ENCODE data around the gene FBXO36.
A peak's percentile ranks its signal among the peaks of the same experiment; 100 is the strongest.
"Not testable (repeated sequence)": the region's sequence is repeated elsewhere in the genome, so short reads cannot be mapped to it uniquely, and the experiment has no call there.

The FBXO36 gene

DNA sequence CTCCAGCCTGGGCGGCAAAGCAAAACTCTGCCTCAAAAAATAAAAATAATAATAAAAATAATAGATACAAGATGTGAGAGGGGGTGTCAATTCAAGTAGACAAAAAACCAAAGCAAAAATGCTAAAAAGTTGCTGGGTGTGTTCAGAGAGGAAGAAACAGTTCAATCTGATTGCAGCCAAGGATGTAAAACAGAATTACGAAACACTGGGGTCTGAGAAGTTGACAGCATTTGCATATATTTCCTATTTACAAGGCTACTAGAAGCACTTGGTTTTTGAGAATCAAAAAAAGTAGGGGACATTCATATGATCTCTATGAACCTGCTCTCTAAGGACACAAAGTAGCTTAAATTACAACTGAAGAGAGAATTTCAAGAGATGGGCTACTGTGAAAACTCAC, 8.1 kb upstream of the FBXO36 start:
- DNase-seq = no peak

DNA sequence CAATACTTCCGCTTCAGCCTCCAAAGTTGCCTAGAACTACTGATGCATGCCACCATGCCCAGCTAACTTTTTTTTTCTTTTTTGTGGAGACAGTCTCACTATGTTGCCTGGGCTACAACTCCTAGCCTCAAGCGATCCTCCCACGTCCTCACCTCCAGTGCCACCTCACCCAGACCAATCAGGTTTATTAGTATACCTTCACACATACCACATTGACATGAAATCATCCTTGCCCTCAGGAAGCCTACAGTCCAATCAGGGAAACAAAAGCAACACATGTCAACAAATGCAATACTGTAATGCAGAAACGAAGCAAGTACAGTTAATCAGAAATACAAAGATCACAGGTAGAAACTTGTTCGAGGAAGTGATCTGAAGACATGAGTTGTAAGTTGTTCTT, 4.5 kb upstream of the FBXO36 start:
- no peak for DNase-seq

DNA sequence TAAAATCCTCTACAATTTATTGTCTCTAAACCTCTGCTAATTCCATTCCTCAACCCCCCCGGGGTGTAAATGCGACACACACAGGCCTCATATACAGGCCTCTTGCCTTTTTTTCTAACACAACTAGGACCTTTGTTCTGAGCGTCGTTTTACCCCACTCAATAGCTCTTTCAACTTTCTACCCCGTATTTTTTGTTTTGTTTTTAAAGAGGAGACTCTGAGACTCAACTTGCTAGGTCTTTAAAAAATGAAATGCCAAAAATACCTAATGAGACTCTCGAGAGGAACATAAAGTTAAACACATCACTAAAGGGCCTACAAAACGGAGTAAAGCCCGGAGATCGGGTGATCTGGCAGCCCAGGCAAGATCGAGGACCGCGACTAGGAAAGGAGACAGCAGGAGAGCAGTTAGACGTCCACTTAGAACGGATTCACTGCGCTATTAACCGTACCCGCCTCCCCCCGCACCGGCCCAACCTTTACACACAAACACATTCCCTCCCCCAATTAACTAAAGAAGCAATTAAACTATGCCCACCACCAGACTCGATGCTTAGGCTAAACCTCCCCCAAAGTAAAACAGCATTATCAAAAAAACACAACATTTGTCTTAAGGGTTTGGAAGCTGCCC, 2.2 kb upstream of the FBXO36 start:
- DNase-seq = no peak

DNA sequence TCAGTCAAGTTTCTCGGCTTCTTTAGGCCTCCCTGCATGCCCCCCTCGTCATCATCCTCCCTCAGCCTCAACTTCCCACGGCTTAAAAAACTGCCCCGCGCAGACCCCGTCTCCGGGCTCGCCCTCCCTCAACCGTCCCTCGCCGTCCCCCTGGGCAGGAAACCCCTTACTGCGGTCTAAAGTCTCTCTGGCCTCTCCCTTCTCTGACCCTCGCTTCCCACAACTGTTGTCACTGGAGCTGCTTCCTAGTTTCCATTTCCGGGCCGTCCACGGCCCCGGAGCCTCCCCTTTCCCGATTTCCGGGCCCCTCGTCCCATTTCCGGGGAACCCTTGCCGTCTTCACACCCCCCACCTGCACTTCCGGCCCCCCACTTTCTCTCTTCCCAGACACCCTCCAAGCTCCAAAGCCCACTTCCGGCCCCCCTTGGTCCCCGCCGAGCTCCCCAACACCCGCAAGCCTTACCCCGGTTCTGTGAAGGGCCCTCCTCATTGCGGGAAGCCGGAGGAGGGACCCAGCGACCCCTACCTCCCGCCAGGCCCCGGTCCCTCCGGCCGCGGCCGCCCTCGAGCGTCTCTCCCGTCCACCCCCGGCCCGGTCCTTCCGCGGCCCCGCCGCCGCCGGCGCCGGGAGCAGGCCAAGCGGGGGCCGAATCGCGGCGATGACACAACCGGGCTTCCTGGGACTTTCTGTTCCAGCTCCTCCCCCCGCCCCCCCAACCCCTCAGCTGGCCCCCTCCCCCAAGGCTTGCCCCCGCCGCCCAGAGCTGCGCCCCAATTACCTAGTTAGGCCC, 1.0 kb upstream of the FBXO36 start:
- DNase-seq = peak; percentile 72

DNA sequence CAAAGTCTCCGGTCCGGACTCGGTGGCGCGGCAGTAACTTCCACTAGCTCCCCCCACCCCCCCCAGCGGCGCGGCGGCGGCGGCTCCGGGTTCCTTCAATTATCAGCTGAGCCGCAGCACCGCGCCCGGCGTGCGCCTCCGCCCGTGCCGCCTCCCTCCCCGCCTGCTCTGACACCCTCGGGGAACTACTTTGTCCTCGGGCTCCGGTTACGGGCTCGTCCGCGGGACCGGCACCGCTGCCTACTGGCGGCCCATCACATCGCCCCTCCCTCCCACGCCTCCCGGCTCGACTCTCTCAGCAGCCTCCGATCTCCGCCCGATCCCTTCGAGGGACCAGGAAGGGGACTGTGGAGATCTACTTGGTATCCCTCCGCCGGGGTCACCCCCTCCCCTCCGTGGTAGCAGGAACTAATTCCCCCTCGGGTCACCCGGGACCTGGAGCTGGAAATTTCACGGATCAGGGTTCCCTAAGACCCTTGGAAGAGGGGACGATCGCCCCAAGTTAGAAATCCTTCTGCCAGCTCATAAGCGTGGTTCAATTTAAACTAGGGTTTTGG, 333 bp upstream of the FBXO36 start, which contains the start of gene TRIP12:
Gene TRIP12, minus strand, starts transcription at position 118 of the 557 bp plus-strand sequence. CDS start 41,930 bp downstream, outside the sequence.
- peak; percentile 94 for DNase-seq

DNA sequence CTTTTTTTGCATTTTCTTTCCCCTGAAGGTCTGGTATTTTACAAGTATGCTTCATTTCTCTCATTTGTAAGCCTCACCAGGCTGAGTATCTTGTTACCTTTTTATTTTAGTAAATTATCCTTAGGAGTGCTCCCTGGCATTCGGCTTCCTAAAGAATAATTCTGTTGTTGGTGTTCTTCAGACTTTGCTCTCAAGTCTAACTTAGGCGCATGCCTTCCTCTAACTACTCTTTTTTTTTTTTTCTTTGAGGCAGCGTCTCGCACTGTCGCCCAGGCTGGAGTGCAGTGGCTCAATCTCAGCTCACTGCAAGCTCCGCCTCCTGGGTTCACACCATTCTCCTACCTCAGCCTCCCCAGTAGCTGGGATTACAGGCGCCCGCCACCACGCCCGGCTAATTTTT, 2.2 kb downstream of the FBXO36 start:
- DNase-seq = not testable (repeated sequence)

DNA sequence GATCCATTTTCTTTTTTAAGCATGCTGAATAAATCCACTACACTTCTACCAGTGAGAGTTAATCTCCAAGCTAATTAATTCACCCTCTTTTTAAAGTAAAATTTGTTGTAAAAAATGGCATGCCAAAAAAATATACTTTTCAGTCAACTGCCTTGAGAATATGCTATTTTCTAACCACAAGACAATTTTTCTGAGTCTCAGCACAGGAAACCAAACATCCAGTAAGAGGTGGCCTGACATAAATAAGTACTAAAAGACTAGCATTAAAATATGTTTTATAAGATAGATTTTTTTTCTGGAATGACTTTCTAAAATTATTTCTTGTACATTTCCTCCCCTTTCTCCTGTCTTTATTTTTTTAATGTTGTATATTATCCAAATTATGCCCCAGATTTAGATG, 2.9 kb downstream of the FBXO36 start:
- no peak for DNase-seq

DNA sequence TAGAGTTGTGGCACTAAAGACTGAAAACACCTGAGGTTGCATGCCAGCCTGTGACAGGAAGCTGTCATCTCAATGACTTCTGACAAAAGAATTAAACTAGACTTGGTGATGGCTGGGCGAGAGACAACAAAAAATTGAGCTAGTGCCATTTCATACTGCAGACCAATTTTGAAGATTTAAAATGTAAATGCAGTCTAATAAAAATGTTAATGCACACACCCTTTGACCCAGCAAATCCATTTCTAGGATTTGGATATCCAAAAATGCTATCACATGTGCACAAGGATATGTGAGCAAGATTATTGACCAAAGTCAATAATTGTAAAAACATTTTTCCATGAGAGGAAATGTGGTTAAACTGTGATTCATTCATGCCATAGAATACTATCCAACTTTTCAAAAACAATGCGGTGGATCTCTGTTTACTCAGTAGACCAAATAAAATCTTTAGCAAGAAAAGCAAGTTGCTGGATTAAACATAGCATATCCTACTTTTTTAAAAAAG, 5.6 kb downstream of the FBXO36 start:
- DNase-seq = no peak

DNA sequence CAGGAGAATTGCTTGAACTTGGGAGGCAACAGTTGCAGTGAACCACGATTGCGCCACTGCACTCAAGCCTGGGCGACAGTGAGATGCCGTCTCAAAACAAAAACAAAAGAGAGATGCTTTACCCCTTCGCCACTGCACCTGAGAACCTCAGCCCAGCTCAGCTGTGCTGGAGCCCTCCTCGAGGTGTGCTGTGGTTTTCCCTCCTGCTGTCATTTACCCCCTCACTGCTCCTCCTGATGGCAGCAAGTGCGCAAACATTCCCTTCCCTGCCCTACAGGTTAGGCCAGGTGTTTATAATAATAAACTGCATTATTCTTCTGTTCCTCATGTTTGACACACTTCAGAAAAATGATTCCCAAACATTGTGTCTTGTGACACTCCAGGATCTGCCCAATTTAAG, 8.4 kb downstream of the FBXO36 start:
- no peak for DNase-seq

DNA sequence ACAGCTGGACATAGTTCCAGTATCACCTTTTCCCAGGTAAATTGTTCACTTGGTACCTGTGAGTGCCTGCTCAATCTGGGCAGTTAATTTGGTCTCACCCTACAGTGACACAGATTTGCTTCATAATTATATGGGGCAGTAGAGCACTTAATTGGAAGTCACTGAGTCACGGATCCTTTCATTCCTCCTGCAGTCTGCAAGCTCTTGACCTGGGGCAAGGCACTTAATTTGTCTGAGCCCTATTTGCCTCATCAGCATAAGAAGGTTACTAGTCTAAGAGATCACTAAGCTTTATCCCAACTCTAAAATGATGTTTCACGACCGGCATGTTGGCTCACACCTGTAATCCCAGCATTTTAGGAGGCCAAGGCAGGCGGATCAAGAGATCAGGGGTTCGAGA, 8.9 kb downstream of the FBXO36 start:
- DNase-seq = no peak

DNA sequence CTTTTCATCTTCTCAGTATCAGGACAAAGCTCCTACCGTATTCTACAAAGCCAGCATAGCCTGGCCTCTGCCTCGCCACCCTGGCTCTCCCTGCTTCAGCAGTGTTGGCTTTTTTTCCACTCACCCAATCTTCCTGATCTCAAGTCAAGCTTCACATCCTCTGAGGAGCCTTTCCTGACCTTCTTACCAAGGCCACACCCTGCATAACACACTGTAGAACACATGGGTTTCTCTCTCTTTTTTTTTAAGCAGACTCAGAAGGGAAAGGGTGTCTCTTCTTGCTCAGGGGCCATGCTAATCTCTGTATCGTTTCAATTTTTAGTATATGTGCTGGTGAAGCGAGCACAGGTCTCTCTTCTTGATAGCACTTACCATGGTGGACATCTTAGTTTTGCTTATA, 15.2 kb downstream of the FBXO36 start:
- no peak for DNase-seq

DNA sequence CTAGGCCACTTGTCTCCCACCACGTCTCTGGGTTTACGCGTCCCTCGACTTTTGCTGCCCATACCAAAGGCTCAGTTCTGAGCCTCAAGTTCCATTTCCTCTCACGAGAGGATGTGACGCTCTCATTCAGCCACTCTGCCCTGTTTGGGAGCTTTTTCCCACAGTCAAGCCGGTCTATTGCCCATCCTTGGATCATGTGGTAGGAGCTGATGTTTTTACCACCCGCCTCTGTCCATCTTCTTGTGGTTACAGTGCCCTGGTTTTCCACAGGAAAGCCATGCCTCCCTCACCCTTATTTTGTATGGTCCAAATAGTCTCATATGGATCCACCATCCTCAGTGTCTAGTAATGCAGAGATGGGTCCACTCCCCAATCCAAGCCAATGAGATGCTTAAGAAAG, 20.4 kb downstream of the FBXO36 start:
- no peak for DNase-seq

DNA sequence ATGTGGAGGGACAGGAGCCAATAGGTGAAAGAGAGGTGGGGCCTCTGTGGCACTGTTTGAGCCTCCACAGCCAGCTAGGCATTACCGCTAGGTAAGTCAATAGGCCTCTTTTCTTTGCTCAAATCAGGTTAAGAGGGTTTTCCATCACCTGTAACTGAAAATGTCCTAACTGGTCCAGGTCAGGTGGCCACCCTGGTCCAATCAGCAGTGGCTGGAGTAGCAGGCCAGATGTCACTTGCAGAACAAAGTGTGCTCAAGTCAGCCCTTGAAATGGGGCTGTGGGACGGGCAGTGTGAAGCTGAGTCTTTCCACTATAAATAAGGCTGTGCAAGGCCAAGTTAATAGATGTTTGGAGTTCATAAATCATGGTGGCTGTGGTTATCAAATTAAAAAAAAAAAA, 20.9 kb downstream of the FBXO36 start:
- DNase-seq = no peak

DNA sequence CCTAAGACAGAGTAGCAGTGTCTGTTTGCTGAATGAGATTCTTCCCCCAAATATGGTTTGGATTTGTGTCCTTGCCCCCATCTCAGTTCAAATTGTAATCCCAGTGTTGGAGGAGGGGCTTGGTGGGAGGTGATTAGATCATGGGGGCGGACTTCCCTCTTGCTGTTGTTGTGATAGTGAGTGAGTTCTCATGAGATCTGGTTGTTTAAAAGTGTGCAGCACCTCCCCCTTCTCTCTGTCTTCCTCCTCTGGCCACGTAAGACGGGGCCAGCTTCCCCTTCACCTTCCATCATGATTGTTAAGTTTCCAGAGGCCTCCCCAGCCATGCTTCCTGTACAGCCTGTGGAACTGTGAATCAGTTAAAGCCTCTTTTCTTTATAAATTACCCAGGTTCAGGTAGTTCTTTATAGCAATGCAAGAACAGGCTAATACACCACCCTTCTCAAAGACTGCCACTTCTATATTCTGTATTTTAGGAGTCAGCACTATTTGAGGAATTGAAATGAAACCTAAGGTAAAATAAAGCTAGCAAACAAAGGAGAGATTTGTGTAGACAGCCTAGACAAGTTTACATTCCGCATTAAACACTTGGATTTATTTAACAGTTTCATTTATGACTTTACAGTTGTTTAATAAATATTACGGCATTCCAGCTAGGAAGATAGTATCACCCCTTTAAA, 21.6 kb downstream of the FBXO36 start:
- DNase-seq = no peak

DNA sequence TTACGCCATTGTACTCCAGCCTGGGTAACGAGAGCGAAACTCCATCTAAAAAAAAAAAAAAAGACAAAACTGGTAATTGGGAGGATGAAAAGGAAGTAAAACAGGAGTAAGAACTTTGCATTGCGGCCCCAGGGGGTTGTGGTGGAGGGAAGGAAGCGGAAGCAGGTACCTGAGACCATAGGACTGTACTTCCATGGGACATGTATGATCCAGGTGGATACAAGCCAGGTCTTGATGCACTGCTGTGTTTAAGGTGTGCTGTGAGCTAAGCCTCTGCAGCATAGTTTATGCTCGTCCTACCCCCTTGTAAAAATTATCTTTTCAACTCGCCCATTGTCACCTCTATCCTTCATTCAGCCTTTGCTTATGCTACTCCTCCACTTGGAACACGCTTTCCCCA, 23.7 kb downstream of the FBXO36 start:
- DNase-seq = no peak

DNA sequence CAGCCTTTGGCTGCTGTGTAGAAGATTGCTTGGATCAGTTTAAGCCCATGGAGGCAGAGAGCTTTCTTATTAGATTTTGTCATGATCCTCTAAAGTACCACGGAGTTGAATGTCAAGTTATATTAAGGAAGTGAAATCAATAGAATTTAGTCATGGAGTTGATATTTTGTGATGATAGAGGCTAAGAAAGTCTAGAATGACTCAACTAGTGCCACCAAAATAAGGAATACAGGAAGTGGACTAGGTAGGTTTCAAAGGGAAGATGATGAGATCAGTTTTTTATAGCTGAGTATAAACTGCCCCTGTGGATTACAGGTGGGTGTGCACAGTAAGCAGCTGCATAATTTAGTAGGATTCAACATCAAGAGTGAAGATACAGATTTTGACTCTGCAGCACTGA, 25.2 kb downstream of the FBXO36 start:
- no peak for DNase-seq

DNA sequence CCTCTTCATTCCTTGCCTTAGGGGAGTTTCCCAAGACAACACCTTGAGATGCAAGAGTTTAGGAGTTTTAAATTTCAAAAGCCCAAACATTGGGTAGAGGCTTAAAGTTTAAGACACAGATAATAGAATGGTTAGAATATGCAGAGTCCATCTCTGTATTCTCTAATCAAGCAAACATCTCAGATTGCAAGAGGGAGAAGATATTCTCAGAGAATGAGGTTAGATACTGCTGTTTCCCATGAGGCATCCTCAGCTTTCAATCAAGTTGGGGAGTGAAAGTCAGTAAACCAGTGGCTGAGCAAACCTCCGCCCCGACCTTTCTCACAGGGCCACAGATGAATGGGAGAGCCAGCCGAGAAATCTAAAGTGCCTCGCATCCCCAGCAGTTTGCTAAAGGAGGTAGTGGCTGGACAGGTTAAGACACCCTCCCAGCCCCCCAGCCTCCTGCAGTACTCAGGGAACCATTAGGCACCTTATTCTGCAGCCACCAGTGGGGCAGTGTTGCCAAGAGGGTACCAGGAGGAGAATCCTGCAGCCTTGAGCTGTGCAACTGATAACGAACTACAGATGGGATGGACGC, 30.0 kb downstream of the FBXO36 start:
- DNase-seq = no peak

DNA sequence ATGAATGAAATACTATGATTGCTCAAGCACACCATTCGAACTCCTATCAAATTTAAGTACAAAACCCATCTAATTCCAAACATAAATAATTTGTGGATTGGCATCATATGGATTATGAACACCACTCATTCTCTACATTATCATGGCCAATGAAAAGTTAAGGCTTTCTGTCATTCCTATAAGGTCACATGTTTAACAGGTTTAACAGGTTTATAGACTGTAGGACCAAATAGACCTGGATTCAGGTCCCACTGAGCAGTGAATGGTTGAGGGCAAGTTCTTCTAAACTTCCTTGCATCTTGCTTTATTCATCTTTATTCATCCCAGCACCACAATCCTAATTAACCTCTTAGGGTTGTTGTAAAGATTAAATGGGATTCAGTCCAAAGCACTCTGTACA, 33.4 kb downstream of the FBXO36 start:
- no peak for DNase-seq

DNA sequence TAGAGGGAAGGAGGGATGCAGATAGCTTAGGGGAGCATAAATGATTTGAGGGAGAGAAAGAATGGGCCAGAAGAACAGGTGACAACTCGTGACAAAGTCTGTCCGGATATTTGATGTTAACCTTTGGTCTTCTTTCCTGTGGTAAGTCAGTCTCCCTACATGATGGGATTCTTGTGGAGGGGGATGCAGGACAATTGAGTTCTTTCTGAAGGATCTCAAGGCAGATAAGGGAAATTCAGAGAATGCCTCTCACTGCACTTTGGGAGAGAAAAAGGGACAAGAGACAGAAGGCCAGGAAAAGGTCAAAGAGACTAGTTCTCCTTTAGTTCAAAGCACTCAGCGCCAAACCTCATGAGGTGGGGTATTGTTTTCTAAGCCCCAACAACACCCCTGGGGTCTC, 34.2 kb downstream of the FBXO36 start:
- DNase-seq = no peak

DNA sequence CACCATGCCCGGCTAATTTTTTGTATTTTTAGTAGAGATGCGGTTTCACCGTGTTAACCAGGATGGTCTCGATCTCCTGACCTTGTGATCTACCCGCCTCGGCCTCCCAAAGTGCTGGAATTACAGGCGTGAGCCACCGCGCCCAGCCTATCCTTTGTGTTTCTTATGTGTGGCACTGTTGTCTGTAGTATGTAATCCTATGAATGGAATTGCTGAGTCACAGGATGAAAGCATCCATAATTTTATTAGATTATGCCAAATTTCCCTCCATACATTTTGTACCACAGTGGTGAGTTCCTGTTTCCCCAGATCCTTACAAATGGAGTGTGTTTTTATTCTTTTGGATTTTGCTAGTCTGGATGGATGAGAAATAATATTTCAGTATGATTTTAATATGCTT, 41.3 kb downstream of the FBXO36 start:
- not testable (repeated sequence) for DNase-seq

DNA sequence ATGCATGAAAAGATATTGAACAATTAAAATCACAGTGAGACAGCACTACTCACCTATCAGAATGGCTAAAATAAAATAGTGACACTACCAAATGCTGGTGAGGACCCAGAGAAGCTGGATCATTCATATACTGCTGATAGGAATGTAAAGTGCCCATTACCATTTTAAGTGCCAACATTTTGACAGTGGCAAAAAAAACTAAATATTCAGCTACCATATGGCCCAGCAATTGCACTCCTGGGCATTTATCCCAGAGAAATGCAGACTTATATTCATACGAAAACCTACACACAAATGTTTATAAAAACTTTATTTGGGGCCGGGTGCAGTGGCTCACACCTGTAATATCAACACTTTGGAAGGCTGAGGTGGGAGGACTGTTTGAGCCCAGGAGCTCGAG, 47.6 kb downstream of the FBXO36 start:
- no peak for DNase-seq

DNA sequence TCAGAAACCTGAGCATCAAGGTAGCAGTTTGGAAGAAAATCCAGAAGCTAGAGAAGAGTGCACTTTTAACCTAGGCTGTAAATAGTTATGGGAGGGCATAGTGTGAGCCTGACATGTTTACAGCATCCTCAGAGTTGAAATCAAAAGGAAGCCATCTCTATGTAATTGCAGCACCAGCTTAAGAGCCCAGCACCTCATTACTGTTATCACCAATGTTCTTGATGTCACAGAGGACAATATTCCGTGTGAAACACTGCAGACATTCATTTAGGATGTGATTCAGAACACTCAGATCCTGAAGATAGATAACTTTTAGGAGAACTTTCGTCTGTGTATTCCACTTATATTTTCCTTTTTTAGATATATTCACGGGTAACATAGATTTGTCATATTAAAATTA, 48.1 kb downstream of the FBXO36 start:
- DNase-seq = no peak

DNA sequence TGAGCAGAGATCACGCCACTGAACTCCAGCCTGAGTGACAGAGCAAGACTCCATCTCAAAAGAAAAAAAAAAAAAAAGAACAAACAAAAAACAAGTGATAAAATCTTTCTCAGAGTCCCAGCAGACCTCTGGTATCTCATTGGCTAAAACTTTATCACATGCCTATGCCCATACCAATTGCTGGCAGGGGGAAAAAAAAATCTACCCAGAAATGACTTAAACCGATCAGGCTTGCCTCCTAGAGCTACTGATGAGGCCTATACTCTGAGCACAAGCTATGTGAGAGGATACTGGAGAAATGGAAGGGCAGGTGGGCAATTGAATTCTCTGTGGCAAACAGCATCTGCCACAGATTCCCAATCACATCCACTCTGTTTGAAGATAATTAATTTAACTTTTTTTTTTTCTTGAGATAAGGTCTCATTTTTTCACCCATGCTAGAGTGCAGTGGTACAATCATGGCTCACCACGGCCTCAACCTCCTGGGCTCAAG, 49.0 kb downstream of the FBXO36 start:
- no peak for DNase-seq

Measured in NCI-H345 (cell line).